Skeletal muscle satellite cell (primary cell): Measurements from ENCODE around the gene ERICH2.

ENCODE experiments used
- H3K27me3 ChIP-seq: 2 replicates; pipeline ENCODE4 v1.7.0; 2013; ENCODE audit warnings: low read length; ENCODE audit not compliant: control insufficient read depth, insufficient read depth
- H3K36me3 ChIP-seq: 2 replicates; pipeline ENCODE4 v1.7.0; 2013; ENCODE audit warnings: mild to moderate bottlenecking, control low read depth, low read length; ENCODE audit not compliant: insufficient read depth
- H3K4me1 ChIP-seq: 2 replicates; pipeline ENCODE4 v1.7.0; 2013; ENCODE audit warnings: low read length; ENCODE audit not compliant: control insufficient read depth, insufficient read depth
- H3K4me2 ChIP-seq: 2 replicates; pipeline ENCODE4 v1.7.0; 2013; ENCODE audit warnings: mild to moderate bottlenecking, low read length
- H3K4me3 ChIP-seq: 2 replicates; pipeline ENCODE4 v1.7.0; 2013; ENCODE audit warnings: low read length
- H3K9ac ChIP-seq: 2 replicates; pipeline ENCODE4 v1.7.0; 2013; ENCODE audit warnings: mild to moderate bottlenecking, low read depth, low read length, moderate library complexity
- H3K9me3 ChIP-seq: replicated peaks from 2 replicates; pipeline ENCODE4 v1.7.0; 2013; ENCODE audit warnings: mild to moderate bottlenecking, control low read depth, low read length

The ERICH2 gene

GRCh38 chr2:170812710-170813600, 42.8 kb downstream of the ERICH2 start:
- H3K4me1 ChIP-seq: peaks cover 17% of the 10 kb centered on the region
- no peaks in the 10 kb centered on the region for H3K9me3 ChIP-seq
- H3K4me3 ChIP-seq: no peak overlapping the region
- H3K36me3 ChIP-seq: no peaks in the 10 kb centered on the region
- no peak overlapping the region for H3K4me2 ChIP-seq
- peaks cover 52% of the 10 kb centered on the region for H3K27me3 ChIP-seq
- no peak overlapping the region for H3K9ac ChIP-seq

GRCh38 chr2:170813611-170814532, 43.7 kb downstream of the ERICH2 start:
- H3K4me1 ChIP-seq: peaks cover 25% of the 10 kb centered on the region
- H3K27me3 ChIP-seq: peaks cover 60% of the 10 kb centered on the region
- H3K9me3 ChIP-seq: no peaks in the 10 kb centered on the region
- peak overlapping the region; percentile 14 for H3K4me2 ChIP-seq
- no peak overlapping the region for H3K9ac ChIP-seq
- H3K4me3 ChIP-seq: no peak overlapping the region
- H3K36me3 ChIP-seq: no peaks in the 10 kb centered on the region

GRCh38 chr2:170814533-170815230, 44.5 kb downstream of the ERICH2 start:
- Histone ChIP-seq H3K4me2 (no peak overlapping the region), H3K4me1 (peaks cover 25% of the 10 kb centered on the region), H3K27me3 (peaks cover 64% of the 10 kb centered on the region), H3K4me3 (no peak overlapping the region), H3K9me3 (no peaks in the 10 kb centered on the region), H3K9ac (no peak overlapping the region), H3K36me3 (no peaks in the 10 kb centered on the region)

- H3K4me1 ChIP-seq: peaks cover 25% of the 10 kb centered on the region
- H3K4me3 ChIP-seq: no peak overlapping the region
- no peaks in the 10 kb centered on the region for H3K36me3 ChIP-seq
- no peaks in the 10 kb centered on the region for H3K9me3 ChIP-seq
- H3K9ac ChIP-seq: no peak overlapping the region
- peaks cover 70% of the 10 kb centered on the region for H3K27me3 ChIP-seq
- H3K4me2 ChIP-seq: peak overlapping the region; percentile 96
Measured at GRCh38 chr2:170815311-170815710, 45.1 kb downstream of the ERICH2 start.

GRCh38 chr2:170815746-170816503, 45.7 kb downstream of the ERICH2 start:
- Histone ChIP-seq H3K4me2 (peak overlapping the region; percentile 96), H3K9ac (no peak overlapping the region), H3K4me3 (peak overlapping the region; percentile 66), H3K27me3 (peaks cover 76% of the 10 kb centered on the region), H3K9me3 (no peaks in the 10 kb centered on the region), H3K4me1 (peaks cover 25% of the 10 kb centered on the region), H3K36me3 (no peaks in the 10 kb centered on the region)

DNA sequence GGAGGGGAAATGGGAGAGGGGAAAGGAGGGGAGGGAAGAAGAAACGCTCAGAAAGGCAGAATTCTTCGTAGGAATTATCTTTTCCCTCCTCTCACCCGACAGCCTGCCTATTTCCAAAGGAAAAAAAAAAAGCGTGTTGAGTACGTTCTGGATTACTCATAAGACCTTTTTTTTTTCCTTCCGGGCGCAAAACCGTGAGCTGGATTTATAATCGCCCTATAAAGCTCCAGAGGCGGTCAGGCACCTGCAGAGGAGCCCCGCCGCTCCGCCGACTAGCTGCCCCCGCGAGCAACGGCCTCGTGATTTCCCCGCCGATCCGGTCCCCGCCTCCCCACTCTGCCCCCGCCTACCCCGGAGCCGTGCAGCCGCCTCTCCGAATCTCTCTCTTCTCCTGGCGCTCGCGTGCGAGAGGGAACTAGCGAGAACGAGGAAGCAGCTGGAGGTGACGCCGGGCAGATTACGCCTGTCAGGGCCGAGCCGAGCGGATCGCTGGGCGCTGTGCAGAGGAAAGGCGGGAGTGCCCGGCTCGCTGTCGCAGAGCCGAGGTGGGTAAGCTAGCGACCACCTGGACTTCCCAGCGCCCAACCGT, 46.4 kb downstream of the ERICH2 start, which contains the start of gene GAD1:
Gene GAD1 (plus strand): TSS at position 384 of the 589 bp plus-strand sequence. CDS start 1,705 bp downstream, outside the sequence.
- H3K9ac ChIP-seq: peak within 1 kb of the TSS; percentile 8
- H3K4me3 ChIP-seq: peak within 1 kb of the TSS; percentile 69
- no peaks in the 10 kb centered on the region for H3K9me3 ChIP-seq
- H3K4me2 ChIP-seq: peak within 1 kb of the TSS; percentile 96
- H3K27me3 ChIP-seq: peaks cover 83% of the 10 kb centered on the region
- H3K36me3 ChIP-seq: no peaks in the 10 kb centered on the region
- H3K4me1 ChIP-seq: peaks cover 30% of the 10 kb centered on the region

DNA sequence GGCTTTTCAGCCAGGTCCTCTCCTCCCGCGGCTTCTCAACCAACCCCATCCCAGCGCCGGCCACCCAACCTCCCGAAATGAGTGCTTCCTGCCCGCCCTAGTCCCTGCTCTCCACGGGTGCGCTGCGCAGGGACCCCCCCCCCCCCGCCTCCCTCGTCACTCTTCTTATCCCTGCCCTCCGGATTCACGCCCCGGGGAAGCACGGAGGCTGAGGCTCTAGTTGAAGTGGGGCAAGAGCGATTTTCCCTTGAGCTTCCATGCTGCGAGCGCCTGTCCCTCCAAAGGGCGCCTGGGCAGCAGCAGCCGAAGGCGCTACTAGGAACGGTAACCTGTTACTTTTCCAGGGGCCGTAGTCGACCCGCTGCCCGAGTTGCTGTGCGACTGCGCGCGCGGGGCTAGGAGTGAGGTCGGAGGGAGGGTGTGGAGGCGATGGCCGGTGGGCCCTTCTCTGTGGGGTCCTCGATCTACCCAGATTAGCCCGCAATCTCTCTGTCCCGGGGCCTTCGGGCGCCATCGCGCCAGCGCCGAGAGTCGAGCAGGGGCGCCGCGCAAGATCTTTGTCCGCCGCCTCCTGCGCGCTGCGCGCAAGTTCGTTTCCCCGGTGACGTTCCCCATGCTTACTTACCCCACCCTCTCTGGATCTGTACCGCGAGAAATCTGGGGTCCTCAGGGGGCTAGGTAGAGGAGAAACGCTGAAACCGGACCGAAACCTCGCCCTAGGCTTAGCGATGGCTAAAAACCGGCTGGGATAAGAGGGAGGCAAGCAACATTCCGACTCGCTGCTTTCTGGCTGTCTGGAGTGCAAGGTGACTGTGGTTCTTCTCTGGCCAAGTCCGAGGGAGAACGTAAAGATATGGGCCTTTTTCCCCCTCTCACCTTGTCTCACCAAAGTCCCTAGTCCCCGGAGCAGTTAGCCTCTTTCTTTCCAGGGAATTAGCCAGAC, 47.2 kb downstream of the ERICH2 start:
- peak overlapping the region; percentile 69 for H3K4me3 ChIP-seq
- H3K9ac ChIP-seq: peak overlapping the region; percentile 8
- H3K27me3 ChIP-seq: peaks cover 91% of the 10 kb centered on the region
- peaks cover 37% of the 10 kb centered on the region for H3K4me1 ChIP-seq
- H3K4me2 ChIP-seq: peak overlapping the region; percentile 96
- H3K9me3 ChIP-seq: no peaks in the 10 kb centered on the region
- H3K36me3 ChIP-seq: no peaks in the 10 kb centered on the region

DNA sequence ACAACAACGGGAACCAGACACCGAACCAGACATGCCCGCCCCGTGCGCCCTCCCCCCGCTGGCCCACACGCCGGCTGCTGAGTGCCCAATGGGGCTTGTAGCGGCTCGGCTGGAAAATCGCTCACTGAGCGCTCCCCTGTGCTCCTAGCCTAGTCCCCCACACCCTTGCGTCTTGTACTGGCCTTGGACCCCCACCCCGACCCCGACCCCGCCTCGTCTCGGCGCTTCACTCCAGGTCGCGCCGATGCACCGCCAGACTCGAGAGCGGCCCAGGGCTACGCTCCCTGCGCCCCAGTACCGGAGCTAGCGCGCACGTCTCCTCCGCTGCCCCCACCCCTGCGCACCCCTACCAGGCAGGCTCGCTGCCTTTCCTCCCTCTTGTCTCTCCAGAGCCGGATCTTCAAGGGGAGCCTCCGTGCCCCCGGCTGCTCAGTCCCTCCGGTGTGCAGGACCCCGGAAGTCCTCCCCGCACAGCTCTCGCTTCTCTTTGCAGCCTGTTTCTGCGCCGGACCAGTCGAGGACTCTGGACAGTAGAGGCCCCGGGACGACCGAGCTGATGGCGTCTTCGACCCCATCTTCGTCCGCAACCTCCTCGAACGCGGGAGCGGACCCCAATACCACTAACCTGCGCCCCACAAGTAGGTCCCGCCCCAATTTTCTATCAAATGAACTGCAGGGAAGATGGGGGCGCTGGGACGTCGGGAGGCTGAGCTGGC, 48.0 kb downstream of the ERICH2 start:
- Histone ChIP-seq H3K4me2 (peak overlapping the region; percentile 96), H3K9me3 (no peaks in the 10 kb centered on the region), H3K27me3 (peaks cover 95% of the 10 kb centered on the region), H3K36me3 (no peaks in the 10 kb centered on the region), H3K4me1 (peaks cover 43% of the 10 kb centered on the region), H3K9ac (no peak overlapping the region), H3K4me3 (peak overlapping the region; percentile 69)

DNA sequence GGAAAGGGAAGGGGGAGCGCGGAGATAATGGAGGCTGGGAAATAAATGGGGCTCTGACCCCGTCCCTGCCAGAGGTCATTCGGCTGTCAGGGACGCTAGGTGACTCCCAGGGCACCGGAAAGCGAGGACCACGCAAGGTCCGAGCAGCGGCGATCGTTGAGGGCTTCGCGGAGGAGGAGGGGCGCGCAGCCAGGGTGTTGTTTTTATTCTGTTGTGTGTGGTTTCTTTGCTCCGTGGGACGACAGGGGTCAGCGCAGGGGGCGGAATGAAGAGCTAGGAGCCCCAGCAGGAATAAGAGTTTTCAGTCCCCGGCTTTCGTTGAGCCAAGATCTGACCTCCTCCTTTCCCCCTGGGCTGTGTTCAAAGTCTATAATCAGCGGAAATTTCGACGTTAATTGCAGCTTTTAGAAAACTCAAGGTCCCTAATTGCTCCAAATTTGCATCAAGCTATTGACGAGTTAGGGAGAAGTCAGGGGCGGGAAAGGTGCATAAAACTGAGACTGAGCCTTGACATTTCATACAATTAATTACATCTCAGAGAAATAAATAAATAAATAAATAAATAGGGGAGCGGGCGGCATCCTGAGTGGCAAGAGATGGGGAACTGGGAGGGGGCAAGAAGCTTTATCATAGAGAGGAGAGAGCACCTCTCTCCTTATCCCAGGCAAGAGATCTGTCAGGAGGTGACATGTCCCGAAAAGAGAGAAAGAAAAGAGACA, 48.7 kb downstream of the ERICH2 start:
- peak overlapping the region; percentile 96 for H3K4me2 ChIP-seq
- H3K4me1 ChIP-seq: peaks cover 44% of the 10 kb centered on the region
- H3K9me3 ChIP-seq: no peaks in the 10 kb centered on the region
- H3K9ac ChIP-seq: no peak overlapping the region
- H3K27me3 ChIP-seq: peaks cover 93% of the 10 kb centered on the region
- H3K4me3 ChIP-seq: peak overlapping the region; percentile 48
- H3K36me3 ChIP-seq: no peaks in the 10 kb centered on the region
